ENCODE measurements around the gene SORCS2. TPM values are rescaled to one million over a fixed set of nuclear protein-coding genes. Genes with fewer than 3 reads are reported as not detected.

The SORCS2 gene
- total RNA-seq, 6 donors from 2014 or later: 2.2 to 28.3 (median 7.2) TPM

- peaks cover 0 to 12% (median 0%) of the 10 kb centered on the region in 4 donors for H3K9me3 ChIP-seq
Measured at GRCh38 chr4:7343950-7344349, 151.6 kb downstream of the SORCS2 start.

GRCh38 chr4:7344636-7345155 is 152.4 kb downstream of the SORCS2 start:
- no peaks in the 10 kb centered on the region for H3K27me3 ChIP-seq
- no peak for TF ChIP-seq POLR2A (IDR thresholded peaks at IDR 0.05)
- TF ChIP-seq CTCF (IDR thresholded peaks at IDR 0.05): no peak
- no peak for TF ChIP-seq EP300 (IDR thresholded peaks at IDR 0.05)
- TF ChIP-seq POLR2AphosphoS5 (IDR thresholded peaks at IDR 0.05): no peak
- H3K4me1 ChIP-seq: peaks cover 0 to 7% (median 3%) of the 10 kb centered on the region in 4 donors
- H3K9me3 ChIP-seq: peaks cover 0 to 12% (median 0%) of the 10 kb centered on the region in 4 donors
- 71 to 81% methylated on average over 4 to 10 of the region's 10 CpGs for WGBS, 2 donors
- no peak overlapping the region for H3K27ac ChIP-seq
- no peaks in the 10 kb centered on the region for H3K36me3 ChIP-seq
- no peak overlapping the region for H3K4me3 ChIP-seq
- DNase-seq: no peak
- no peak for ATAC-seq (ENCODE audit: low FRiP score in 2 of 2)

More at GRCh38 chr4:7343950-7344349, 151.6 kb downstream of the SORCS2 start:
- no peak for TF ChIP-seq EP300 (IDR thresholded peaks at IDR 0.05)
- TF ChIP-seq CTCF (IDR thresholded peaks at IDR 0.05): no peak
- TF ChIP-seq POLR2AphosphoS5 (IDR thresholded peaks at IDR 0.05): no peak
- no peak for TF ChIP-seq POLR2A (IDR thresholded peaks at IDR 0.05)
- Histone ChIP-seq H3K4me1 (peaks cover 0 to 4% (median 0%) of the 10 kb centered on the region in 4 donors), H3K27me3 (no peaks in the 10 kb centered on the region), H3K27ac (no peak overlapping the region), H3K36me3 (no peaks in the 10 kb centered on the region), H3K4me3 (no peak overlapping the region)
- 65 to 87% methylated on average over 5 to 8 of the region's 8 CpGs for WGBS, 2 donors
- no peak for ATAC-seq (ENCODE audit: low FRiP score in 2 of 2)
- DNase-seq: no peak

- ATAC-seq (ENCODE audit: low FRiP score in 2 of 2) (no peak), DNase-seq (no peak)
- H3K4me1 ChIP-seq: peaks cover 0 to 7% (median 3%) of the 10 kb centered on the region in 4 donors
- WGBS, 2 donors: 60 to 74% methylated on average over 7 of the region's 7 CpGs
- H3K9me3 ChIP-seq: peaks cover 0 to 12% (median 0%) of the 10 kb centered on the region in 4 donors
- TF ChIP-seq EP300 (IDR thresholded peaks at IDR 0.05): no peak
- TF ChIP-seq POLR2AphosphoS5 (IDR thresholded peaks at IDR 0.05): no peak
- TF ChIP-seq CTCF (IDR thresholded peaks at IDR 0.05): no peak
- no peak for TF ChIP-seq POLR2A (IDR thresholded peaks at IDR 0.05)
- no peak overlapping the region for H3K4me3 ChIP-seq
- H3K27me3 ChIP-seq: no peaks in the 10 kb centered on the region
- no peaks in the 10 kb centered on the region for H3K36me3 ChIP-seq
- no peak overlapping the region for H3K27ac ChIP-seq
Measured at GRCh38 chr4:7347981-7348380, 155.6 kb downstream of the SORCS2 start.

- H3K4me1 ChIP-seq: peaks cover 0 to 7% (median 3%) of the 10 kb centered on the region in 4 donors
- DNase-seq (peak in 1 of 2 donors; percentile 95), ATAC-seq (ENCODE audit: low FRiP score in 2 of 2) (peak in 1 of 2 donors; percentile 44)
- 77 to 86% methylated on average over 8 to 18 of the region's 18 CpGs for WGBS, 2 donors
- no peaks in the 10 kb centered on the region for H3K36me3 ChIP-seq
- H3K27ac ChIP-seq: no peak overlapping the region
- no peak overlapping the region for H3K4me3 ChIP-seq
- H3K9me3 ChIP-seq: peaks cover 0 to 12% (median 0%) of the 10 kb centered on the region in 4 donors
- no peaks in the 10 kb centered on the region for H3K27me3 ChIP-seq
- TF ChIP-seq POLR2AphosphoS5 (IDR thresholded peaks at IDR 0.05): peak in 1 of 2 donors; percentile 51
- TF ChIP-seq EP300 (IDR thresholded peaks at IDR 0.05): no peak
- TF ChIP-seq CTCF (IDR thresholded peaks at IDR 0.05): no peak
- TF ChIP-seq POLR2A (IDR thresholded peaks at IDR 0.05): no peak
Measured at GRCh38 chr4:7348946-7349900, 156.9 kb downstream of the SORCS2 start.
